ENCODE results near the gene SETD4.

DNA sequence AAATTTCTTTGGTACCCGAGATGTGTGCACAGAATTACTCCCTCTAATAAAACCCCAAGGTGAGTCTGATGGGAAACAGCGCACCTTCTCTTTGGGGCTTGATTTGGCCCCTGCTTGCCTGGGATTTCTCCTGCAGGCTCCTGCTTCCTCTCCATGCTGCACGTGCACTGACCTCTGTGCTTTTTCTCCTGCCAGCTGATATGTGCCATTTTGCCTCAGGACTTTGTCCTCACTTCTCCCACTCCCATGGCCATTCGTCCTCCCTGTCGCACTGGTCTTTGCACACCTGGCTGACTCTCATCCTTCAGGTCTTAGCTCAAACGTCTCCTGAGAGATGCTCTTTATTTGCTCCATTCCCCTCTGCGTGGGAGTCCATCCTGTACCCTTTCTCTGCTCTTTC, 10.7 kb upstream of the SETD4 start:
- TF ChIP-seq, protein P1, sequence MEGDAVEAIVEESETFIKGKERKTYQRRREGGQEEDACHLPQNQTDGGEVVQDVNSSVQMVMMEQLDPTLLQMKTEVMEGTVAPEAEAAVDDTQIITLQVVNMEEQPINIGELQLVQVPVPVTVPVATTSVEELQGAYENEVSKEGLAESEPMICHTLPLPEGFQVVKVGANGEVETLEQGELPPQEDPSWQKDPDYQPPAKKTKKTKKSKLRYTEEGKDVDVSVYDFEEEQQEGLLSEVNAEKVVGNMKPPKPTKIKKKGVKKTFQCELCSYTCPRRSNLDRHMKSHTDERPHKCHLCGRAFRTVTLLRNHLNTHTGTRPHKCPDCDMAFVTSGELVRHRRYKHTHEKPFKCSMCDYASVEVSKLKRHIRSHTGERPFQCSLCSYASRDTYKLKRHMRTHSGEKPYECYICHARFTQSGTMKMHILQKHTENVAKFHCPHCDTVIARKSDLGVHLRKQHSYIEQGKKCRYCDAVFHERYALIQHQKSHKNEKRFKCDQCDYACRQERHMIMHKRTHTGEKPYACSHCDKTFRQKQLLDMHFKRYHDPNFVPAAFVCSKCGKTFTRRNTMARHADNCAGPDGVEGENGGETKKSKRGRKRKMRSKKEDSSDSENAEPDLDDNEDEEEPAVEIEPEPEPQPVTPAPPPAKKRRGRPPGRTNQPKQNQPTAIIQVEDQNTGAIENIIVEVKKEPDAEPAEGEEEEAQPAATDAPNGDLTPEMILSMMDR (IDR thresholded peaks at IDR 0.05), result no peak
- TF ChIP-seq POLR2AphosphoS5 (IDR thresholded peaks at IDR 0.05; ENCODE audit: low read depth, low read length) (no peak), SIN3A (IDR thresholded peaks at IDR 0.05; ENCODE audit: borderline replicate concordance, insufficient read depth, low read depth, low read length) (no peak)
